Stimulated activated CD8-positive, alpha-beta memory T cell treated with anti-CD3 and anti-CD28 coated beads, Interleukin-4, amount 100 ng/mL, for 1 hour (primary cell): ENCODE data around the gene KRTAP10-5.
"Not testable (repeated sequence)": the region's sequence is repeated elsewhere in the genome, so short reads cannot be mapped to it uniquely, and the experiment has no call there.

Source experiments
- DNase-seq, 2 donors: peaks; one replicate each; pipeline ENCODE4 v3.0.0-alpha.2; 2020; ENCODE audit warnings: low read depth in 2 of 2, low spot score in 1 of 2

Gene KRTAP10-5

DNA sequence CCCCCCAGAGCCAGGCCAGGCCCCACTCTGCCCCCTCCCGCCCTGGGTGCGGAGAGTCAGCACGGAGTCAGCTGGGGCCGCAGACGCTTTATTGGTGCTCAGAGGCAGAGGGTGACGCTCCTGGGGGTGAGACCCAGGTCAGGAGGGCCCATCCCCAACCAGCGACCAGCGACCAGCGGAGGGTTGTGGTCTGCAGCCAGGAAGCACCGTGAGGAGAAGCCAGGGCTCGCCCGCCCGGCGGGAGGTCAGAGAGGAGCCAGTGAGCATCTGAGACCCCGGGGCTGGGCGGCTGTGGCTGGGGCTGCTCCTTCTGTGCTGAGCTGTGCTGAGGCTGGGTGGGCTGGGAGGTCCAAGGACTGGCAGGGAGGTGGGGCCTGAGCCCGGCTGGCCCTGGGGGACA lies 30.1 kb downstream of the KRTAP10-5 start:
- DNase-seq = not testable (repeated sequence)

DNA sequence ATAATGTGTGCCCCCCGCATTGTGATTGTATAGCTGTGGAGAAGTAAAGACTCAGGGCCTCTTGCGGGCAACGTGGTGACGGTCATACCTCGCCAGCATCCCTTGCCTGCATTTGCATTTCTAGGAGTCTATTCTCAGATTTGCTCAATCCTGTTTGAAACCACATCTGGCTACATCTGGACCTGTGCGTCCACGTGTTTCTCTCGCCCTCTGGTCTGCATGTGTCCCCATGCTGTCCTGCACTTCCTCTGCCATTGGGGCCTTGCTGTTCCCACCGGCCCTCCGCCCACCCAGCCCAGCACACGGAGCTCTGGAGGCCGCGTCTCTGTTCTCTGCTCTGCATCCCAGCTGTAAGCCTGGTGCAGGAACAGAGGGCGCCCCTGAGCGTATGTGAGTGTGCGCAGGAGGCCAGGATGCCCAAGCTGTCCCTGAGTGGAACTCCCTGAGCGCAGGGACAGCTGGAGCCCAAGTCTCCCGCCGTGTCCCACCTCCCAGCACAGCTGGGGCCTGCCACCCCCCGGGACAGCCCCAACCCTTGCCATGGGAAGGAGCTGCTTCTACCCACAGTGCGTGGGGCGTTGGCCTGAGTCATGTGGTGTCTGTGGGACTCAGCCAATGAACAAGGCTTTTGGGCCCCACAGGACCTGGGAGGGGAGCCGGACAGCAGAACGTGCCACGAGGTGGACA lies 30.7 kb downstream of the KRTAP10-5 start:
- DNase-seq = no peak

DNA sequence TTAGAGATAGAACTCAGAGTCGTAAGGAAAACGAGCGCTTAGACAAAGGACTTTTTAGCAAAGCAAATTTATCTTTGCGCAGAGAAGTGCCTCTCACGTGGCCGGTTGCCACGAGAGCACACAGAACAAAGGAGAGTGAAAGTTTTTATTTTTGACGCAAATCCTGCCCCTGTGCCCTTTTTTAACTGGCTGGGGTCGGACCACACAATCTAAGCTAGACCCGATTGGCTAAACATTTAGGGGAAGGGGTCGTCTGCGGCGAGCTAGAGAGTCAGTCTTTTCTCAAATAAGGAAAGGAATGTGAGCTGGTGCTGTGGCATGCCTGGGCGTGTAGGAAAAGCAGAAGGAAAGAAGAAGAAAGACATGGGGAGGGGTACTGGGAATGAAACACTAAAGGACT lies 31.5 kb downstream of the KRTAP10-5 start:
- DNase-seq = no peak

DNA sequence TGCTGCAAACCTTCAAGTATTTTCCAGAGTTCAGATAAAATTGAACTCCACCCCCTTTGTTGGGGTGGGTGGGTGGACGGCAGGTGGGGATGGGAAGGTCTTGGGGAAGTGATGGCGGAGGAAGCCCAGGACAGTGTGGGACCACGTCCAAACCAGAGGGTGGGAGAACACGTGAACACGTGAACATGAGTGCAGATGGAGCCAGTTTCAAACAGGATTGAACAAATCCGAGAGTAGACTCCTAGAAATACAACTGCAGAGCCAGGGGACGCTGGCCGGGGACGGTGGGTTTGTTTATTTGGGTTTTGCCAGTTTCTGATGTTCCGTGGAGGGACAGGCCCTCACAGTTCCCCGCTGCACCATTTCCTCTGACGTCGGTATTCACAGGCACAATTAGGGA lies 32.0 kb downstream of the KRTAP10-5 start:
- DNase-seq = no peak

DNA sequence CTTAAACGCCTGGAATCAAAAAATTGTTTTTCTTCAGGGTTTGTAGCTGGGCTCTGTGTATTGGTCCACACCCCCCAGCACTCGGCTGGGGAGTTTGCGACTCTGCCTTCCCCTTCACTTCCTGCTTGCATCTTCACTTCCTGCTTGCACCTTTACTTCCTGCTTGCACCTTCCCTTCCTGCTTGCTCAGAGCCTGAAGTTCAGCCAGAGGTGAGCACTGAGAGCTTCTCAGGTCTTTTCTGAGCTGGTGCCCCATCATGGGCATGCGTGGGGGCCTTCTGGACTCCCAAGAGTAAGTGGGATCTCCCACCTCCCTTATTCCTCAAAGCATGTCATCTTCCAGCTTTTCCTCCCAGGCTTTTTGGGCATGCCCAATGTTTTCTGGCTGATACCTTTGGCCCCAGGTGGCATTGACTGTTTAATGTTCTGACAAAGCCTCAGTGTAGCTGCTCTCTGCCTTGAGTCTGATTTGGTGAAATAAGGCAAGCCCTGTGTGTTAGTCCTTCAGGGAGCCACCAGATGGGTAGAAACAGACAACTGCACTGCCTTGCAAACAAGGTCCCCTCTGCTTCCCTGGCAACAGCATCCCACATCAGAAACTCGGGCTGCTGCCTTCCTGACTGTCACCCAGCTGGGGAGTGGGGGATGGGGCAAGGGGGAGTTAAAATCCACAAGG lies 32.6 kb downstream of the KRTAP10-5 start:
- DNase-seq = peak in 1 of 2 donors; percentile 5

DNA sequence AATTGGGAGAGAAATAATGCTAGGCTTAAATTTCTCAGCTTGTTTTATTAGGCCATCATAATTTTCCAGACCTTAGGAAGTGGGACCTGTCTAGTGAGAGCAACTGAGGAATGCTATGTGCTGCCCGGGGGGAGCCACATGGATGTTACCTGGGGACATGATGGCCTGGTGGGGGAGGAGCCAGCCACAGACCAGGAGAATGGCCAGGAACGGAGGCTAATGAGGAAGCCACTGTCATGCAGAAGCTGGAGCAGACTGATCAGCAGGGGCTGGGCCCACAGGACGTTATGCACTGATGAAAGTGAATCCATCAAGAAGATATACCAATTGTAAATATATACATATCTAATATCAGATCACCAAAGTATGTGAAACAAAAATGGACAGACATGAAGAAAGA lies 35.8 kb downstream of the KRTAP10-5 start:
- no peak for DNase-seq

DNA sequence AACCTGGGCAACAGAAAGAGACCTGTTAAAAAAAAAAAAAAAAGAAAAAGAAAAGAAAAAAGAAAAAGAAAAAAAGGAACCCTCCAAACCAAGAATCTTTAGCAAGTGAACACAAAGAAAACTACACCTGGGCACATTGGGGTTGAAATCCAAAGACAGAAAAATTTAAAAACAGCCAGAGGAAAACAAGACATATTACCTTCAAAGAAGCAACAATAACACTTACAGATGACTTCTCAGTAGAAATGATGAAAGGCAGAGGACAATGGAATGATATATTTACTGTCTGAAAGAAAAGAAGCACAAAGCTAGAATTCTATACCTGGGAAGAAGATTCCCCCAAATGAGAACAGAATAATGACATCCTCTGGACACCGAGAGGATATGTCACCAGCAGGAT lies 37.7 kb downstream of the KRTAP10-5 start:
- DNase-seq = no peak

DNA sequence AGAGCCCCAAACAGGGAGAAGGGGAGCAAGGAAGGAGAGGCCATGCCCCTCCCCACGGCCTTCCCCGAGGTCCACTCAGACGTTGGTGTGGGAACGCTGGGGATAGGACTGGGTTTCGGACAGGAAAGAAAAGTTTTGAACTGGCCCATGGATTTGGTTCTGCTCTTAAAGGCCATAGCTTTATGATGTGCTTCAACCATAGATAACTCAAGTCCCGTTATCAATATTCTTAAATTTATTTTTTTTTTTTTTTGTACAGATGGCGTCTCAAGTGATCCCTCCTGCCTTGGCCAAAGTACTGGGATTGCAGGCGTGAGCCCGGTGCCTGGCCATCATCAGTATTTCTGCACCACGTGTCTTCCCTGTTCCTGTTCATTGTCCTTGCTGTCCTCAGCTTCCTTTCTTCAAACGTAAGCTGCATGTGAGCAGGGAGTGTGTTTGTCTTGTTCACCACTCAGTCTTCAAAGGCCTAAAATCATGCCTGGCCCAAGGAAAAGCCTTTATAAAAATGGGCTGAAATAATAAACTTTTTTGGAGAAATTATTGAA lies 39.6 kb downstream of the KRTAP10-5 start:
- DNase-seq = no peak

DNA sequence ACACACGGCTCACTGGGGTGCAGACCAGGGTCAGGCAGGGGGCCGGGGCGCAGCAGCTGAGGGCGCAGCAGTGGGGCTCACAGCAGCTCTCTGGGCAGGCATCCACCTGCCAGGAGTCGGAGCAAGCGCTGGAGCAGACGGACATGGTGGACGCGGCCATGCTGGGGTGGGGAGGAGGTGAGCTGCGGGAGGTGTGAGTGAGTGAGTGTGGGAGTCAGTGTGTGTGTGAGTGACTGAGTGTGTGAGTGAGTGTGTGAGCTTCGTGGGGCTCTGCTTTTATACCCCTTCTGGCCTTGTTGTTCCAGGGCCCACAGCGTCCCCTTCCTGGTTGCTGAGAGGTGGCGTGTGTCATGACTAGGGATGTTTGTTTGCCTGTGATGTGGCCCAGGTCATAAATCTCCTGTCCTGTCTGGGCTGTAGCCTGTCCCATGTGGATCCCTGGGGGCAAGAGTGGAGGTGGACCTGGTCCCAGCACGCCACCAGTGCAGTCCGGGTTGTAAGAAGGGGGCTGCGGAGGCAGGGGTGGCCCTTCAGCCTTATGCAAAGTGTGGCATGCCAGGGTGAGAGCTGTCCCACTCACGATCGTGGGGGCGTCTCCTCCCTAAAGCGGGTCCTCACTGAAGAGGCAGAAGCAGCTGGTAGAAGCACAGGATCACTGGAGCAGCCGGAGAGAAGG lies 40.3 kb downstream of the KRTAP10-5 start, which contains the start of gene KRTAP10-1:
TSS of gene KRTAP10-1 (minus strand) at position 205 of the 676 bp plus-strand sequence. CDS start at position 160, 45 bp downstream.
- no peak for DNase-seq

DNA sequence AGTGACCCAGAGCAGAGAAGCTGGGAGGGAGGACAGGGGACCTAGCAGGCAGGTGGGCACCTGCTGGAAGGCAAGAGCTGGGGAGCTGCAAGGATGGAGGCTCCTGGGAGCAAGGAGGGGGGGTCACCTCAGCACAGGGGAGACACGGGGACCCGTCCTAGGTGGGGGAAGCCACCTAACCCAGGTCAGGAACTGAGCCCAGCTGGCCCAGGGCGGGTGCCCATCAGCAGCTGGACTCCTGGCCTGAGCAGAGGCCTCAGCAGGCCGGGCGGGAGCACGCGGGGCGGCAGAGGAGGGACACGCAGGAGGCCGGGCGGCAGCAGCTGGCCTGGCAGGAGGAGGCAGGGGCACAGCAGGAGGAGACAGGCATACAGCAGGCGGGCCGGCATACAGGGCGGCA lies 41.4 kb downstream of the KRTAP10-5 start:
- no peak for DNase-seq

DNA sequence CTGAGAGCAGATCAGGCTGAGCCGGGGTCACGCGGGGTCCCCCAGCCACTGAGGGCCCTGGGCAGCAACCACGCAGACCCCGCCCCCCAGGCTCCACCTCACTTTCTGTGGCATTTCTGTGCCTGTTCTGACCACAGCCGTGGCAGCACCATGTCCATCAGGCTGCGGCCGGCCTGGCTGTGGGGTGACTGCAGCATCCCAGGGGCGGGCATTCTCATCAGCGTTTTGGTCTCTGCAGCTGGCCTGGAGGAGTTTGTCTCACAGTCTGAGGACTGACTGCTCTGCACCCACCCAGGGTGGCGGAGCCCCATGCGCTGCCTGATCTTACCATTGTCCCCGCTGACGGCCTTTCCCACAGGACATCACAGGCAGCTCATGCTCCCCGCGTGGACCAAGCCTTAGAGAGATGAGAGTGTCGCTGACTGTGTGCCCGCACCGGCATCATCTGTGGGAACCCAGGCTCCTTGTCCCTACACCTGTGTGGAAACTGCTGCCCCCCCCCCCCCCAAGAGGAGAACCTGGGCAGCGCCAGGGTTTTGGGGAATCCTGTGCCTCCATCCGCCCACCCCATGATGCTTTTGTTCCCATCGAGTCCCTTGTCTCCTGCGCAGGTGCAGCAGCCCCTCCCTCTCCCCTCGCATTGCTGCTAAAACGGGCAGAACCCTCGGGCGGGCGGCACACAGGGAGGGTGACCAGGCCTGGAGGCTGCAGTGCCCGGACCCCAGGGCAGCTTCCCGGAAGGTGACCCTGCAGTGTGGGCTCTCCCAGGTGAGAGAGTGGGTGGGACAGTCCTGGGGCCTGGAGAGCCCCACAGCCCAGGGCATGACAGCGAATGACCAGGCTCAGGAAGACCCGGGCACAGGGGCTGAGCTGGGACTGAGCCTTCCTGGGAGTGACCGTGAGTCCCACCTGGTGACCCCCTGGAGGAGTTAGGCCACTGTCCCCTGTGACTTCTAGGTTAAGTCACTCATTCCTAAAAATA lies 42.2 kb downstream of the KRTAP10-5 start:
- DNase-seq = no peak

DNA sequence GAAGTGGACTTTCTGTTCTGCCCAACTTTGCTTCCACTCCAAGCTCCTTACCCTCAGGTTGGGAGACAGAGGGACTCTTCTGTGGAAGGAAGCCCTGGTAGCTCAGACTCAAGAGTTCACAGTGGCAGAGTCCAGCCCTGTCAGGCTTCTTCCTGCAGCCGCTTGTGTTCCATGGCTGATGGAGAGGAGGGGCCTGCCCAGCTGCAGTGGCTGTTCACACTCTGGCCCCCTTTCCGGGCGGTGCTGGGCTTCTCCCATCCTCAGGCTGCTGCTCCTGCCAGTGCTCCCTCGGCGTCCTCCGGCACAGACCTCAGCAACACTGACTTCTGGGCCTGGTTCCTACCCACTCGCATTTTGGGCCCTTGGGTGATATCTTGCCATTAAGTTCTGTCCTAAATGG lies 44.4 kb downstream of the KRTAP10-5 start:
- DNase-seq = no peak

DNA sequence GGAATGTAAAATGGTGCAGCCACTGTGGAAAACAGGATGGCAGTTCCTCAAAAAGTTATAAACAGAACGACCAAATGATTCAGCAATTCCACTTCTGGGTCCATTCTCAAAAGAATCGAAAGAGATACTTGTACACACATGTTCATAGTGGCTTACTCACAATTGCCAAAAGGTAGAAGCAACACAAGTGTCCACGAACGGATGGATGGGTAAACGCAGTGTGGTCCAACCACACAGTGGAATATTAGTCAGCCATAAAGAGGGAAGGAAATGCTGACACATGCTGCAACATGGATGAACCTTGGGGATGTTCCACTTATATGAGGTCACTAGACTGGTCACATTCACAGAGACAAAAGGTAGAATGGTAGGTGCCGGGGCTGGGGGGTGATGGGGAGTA lies 45.7 kb downstream of the KRTAP10-5 start:
- DNase-seq = no peak

DNA sequence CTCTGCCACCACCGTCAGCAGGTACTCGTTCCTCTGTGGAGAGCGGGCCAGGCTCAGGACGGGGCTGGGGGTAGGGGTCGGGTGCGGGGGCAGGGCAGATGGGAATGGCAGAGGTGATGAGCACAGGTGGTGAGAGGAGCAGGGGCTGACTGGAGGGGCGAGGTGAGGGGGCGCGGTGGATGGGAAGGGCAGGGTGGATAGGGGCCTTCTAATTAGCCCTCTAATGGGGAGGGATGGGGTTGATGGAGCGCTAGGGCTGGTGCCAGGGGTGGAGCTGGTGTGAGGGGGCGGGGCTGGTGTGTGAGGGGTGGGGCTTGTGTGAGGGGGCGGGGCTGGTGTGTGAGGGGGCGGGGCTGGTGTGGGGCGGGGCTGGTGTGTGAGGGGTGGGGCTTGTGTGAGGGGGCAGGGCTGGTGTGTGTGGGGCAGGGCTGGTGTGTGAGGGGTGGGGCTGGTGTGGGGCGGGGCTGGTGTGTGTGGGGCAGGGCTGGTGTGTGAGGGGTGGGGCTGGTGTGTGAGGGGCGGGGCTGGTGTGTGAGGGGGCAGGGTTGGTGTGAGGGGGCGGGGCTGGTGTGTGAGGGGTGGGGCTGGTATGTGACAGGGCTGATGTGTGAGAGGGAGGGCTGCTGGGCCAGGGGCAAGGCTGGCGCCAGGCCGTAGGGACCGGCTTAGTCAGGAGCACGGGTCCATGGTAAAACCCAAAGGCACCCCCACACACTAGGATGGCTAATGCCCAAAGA lies 46.3 kb downstream of the KRTAP10-5 start:
- DNase-seq = no peak

DNA sequence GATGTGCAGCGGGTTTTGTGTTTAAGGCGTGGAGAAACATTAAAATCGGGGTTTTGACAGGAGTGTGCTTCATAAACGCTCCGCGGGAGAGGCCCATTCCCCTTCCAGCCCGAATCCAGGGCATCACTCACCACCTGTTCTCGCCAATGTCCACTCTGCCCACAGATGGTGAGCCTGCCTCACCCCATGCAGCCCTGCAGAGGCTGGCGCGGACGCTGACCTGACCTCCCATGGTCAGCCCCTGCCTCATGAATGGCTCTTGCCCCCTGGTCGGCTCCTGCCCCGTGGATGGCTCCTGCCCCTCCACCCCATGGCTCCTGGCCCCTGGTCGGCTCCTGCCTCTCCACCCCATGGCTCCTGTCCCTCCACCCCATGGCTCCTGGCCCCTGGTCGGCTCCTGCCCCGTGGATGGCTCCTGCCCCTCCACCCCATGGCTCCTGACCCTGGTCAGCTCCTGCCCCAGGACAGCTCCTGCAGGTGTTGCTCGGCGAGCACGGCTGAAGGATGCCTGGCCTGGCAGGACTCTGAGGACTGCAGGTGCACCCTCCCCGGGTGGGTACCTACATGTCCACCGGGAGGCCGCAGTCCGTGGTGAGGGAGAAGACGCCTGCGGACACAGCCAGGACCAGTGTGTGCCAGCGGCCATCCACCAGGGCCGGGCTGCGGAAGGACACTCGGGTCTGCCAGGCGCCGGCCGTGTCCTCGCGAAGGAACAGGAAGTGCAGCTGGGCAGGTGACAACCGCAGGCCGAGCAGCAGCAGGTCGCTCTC lies 47.1 kb downstream of the KRTAP10-5 start:
- no peak for DNase-seq

DNA sequence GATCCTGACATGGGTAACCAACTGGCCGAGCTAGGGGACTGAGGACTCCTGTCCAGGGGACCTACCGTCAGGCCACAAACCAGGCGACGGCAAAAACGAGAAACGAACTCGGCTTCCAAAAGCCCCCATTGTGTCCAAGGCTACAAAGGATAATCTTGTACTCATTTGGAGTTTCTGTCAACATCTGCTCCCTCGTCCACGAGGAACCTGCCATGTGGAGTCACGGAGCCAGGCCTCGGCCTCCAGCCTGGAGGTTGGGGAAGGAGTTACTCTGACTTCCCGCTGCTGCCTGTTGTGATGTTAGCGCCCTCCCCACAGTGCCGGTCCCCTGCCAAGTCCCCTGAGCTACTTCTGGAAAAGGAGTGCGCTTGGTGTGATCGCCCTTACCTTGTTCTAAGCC lies 47.7 kb downstream of the KRTAP10-5 start:
- DNase-seq = no peak

DNA sequence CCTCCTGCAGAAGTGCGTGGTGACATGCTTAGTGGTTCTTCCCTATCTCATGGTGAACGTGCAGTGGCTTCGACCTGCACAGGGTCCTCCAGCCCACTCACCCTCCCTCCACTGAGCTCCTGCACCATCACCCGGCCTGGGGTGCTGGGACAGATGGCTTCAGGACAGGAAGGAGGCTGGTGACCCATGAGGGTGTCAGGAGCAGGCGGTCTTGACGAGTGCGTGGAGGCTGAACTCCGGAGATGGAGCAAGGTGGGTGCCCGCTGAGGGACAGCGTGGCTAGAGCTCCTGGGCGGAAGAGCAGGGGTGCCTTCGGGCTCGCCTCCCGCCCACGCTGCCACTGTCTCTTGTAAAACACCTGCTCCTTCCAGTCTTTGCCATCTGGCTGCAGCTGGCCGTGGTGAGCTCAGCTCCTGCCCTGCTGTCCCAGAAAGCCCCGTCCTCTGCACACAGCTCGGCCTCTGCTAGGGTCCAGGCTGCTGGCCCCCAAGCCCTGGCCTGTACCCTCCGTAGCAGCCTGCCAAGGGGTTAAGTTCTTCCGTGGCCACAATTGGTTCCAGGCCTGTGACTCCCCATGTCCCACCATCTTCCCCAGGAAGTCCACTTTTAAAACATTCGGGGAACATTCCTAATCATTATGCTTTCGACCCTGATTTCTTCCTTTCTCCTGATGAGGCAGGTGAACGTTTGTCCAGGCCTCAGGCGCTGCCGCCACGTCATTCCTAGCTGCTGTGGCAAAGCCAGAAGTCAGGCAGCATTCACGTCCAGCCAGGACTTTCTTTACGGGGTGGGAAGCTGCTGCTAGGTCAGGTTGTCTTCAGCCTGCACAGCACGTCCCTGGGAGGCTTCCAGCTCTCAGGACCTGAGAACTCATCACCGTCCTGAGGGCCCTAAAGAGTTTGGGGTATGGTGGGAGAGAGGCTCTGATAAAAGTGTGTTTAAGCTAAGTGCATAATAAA lies 48.5 kb downstream of the KRTAP10-5 start:
- DNase-seq = no peak

DNA sequence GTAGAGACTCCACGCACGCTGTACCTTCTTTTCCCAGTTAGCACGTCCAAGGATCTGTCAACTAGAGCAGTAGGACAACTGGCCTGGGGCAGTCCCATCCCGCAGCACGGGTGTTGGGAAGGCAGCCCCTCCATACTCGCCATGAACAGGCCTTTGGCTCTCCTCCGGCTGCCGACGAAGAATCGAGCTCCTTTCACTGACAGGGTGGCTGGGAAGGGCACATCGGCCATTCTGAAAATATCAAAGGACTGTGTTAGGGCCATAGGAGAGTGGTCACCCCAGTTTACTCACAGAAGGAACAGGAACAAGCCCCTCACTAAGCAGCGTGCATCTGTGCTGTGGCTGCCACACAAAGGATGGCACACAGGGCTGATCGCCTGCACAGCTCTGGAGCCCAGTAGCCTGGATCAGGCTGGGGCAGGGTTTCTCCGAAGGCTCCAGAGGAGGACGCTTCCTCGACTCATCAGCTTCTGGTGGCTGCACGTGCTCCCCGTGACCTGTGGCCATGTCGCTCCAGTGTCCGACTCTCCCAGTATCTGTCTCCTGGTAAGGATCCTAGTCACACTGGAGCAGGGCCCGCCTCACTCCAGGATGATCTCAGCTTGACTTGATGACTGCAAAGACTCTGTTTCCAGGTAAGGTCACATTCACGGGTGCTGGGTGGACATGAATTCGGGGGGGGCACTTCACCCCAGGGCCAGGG lies 49.4 kb downstream of the KRTAP10-5 start:
- no peak for DNase-seq
